Progenitor cell of endocrine pancreas (in vitro differentiated cells): ENCODE data around the gene GCNA. TPM values are rescaled to one million over a fixed set of nuclear protein-coding genes. Genes with fewer than 3 reads are reported as not detected.
"Not testable (repeated sequence)": the region's sequence is repeated elsewhere in the genome, so short reads cannot be mapped to it uniquely, and the experiment has no call there.

ENCODE experiments used
- DNase-seq: peaks from one replicate; pipeline ENCODE4 v3.0.0; 2021; ENCODE audit warnings: low spot score; ENCODE audit not compliant: unreplicated experiment
- H3K27ac Mint-ChIP-seq: 2 replicates; pipeline ENCODE4 v1.8.0; 2021; ENCODE audit warnings: mild to moderate bottlenecking, moderate library complexity, mixed read lengths
- H3K27me3 Mint-ChIP-seq: 2 replicates; pipeline ENCODE4 v1.8.0; 2021; ENCODE audit warnings: mixed read lengths
- H3K36me3 Mint-ChIP-seq: 2 replicates; pipeline ENCODE4 v1.8.0; 2022; ENCODE audit warnings: mixed read lengths; ENCODE audit not compliant: insufficient read depth
- H3K4me1 Mint-ChIP-seq: 2 replicates; pipeline ENCODE4 v1.8.0; 2021; ENCODE audit warnings: low read depth, mixed read lengths
- H3K4me3 Mint-ChIP-seq: 2 replicates; pipeline ENCODE4 v1.8.0; 2021; ENCODE audit warnings: low read depth, mild to moderate bottlenecking, moderate library complexity, mixed read lengths
- H3K9me3 Mint-ChIP-seq: 2 replicates; pipeline ENCODE4 v1.8.0; 2021; ENCODE audit warnings: low read depth, mixed read lengths
- CTCF ChIP-seq: fragments of 200-600 bp; sonication (generic); IDR thresholded peaks from one replicate; pipeline ENCODE4 v1.5.0; 2021; ENCODE audit warnings: antibody characterized with exemption, mild to moderate bottlenecking; ENCODE audit not compliant: unreplicated experiment
- total RNA-seq: library from RNA; stranded (reverse); gene quantifications from 2 replicates; pipeline ENCODE4 v1.2.1, GENCODE V29; 2021

GCNA gene
- total RNA-seq, 1 donor from 2014 or later, result 2.7 TPM

GRCh38 chrX:71637253-71637618, 59.0 kb downstream of the GCNA start:
- TF ChIP-seq CTCF, result no peak
- no peaks in the 10 kb centered on the region for H3K27me3 Mint-ChIP-seq
- no peak overlapping the region for H3K27ac Mint-ChIP-seq
- H3K9me3 Mint-ChIP-seq, result peaks cover 11% of the 10 kb centered on the region
- no peaks in the 10 kb centered on the region for H3K36me3 Mint-ChIP-seq
- no peak overlapping the region for H3K4me3 Mint-ChIP-seq
- no peak for DNase-seq
- H3K4me1 Mint-ChIP-seq, result no peaks in the 10 kb centered on the region

- Mint-ChIP-seq H3K36me3 (peaks cover 2% of the 10 kb centered on the region), H3K27me3 (no peaks in the 10 kb centered on the region), H3K27ac (no peak overlapping the region), H3K4me3 (no peak overlapping the region), H3K4me1 (no peaks in the 10 kb centered on the region), H3K9me3 (peaks cover 9% of the 10 kb centered on the region)
- DNase-seq, result no peak
- no peak for TF ChIP-seq CTCF
Observed at GRCh38 chrX:71637848-71638247, 59.6 kb downstream of the GCNA start.

GRCh38 chrX:71638409-71638808, 60.2 kb downstream of the GCNA start:
- no peak for TF ChIP-seq CTCF
- no peaks in the 10 kb centered on the region for H3K27me3 Mint-ChIP-seq
- no peak for DNase-seq
- H3K4me1 Mint-ChIP-seq, result no peaks in the 10 kb centered on the region
- H3K27ac Mint-ChIP-seq, result no peak overlapping the region
- H3K36me3 Mint-ChIP-seq, result peaks cover 2% of the 10 kb centered on the region
- no peak overlapping the region for H3K4me3 Mint-ChIP-seq
- peaks cover 12% of the 10 kb centered on the region for H3K9me3 Mint-ChIP-seq

GRCh38 chrX:71640002-71640401, 61.8 kb downstream of the GCNA start:
- Mint-ChIP-seq H3K4me1 (no peaks in the 10 kb centered on the region), H3K27ac (no peak overlapping the region), H3K27me3 (no peaks in the 10 kb centered on the region), H3K4me3 (no peak overlapping the region), H3K9me3 (peaks cover 17% of the 10 kb centered on the region), H3K36me3 (peaks cover 5% of the 10 kb centered on the region)
- no peak for TF ChIP-seq CTCF
- no peak for DNase-seq

GRCh38 chrX:71644406-71644805, 66.2 kb downstream of the GCNA start:
- H3K4me3 Mint-ChIP-seq, DNase-seq, H3K4me1 Mint-ChIP-seq, H3K27me3 Mint-ChIP-seq, H3K36me3 Mint-ChIP-seq: not testable (repeated sequence)
- Mint-ChIP-seq H3K9me3 (peaks cover 22% of the 10 kb centered on the region), H3K27ac (peak overlapping the region; percentile 37)

GRCh38 chrX:71650333-71650969, 72.2 kb downstream of the GCNA start:
- peaks cover 9% of the 10 kb centered on the region for H3K9me3 Mint-ChIP-seq

More at GRCh38 chrX:71650333-71650969, 72.2 kb downstream of the GCNA start:
- no peaks in the 10 kb centered on the region for H3K27me3 Mint-ChIP-seq
- DNase-seq, result no peak
- peak; percentile 15 for TF ChIP-seq CTCF
- no peaks in the 10 kb centered on the region for H3K4me1 Mint-ChIP-seq
- H3K4me3 Mint-ChIP-seq, result no peak overlapping the region
- no peaks in the 10 kb centered on the region for H3K36me3 Mint-ChIP-seq
- H3K27ac Mint-ChIP-seq, result no peak overlapping the region
